Stomach (tissue), 9 donors: ENCODE results near the gene FUT1. TPM values are rescaled to one million over a fixed set of nuclear protein-coding genes. Genes with fewer than 3 reads are reported as not detected.

Experiments used
- DNase-seq, 2 donors: peaks; one replicate each; pipeline versions ENCODE4 v3.0.0 to v3.0.0-alpha.2; 2013 to 2019
- H3K27ac ChIP-seq, 5 donors: fragments of 200-600 bp in 4 of 5; sonication (generic) in 4 of 5; one replicate each; pipeline ENCODE4 v1.5.1; 2013 to 2019; ENCODE audit warnings: mild to moderate bottlenecking in 1 of 5, moderate library complexity in 1 of 5
- H3K27me3 ChIP-seq, 3 donors: fragments of 200-600 bp; sonication (generic); one replicate each; pipeline ENCODE4 v1.5.1; 2017 to 2019; ENCODE audit warnings: mixed run types in 1 of 3
- H3K36me3 ChIP-seq, 4 donors: fragments of 200-600 bp; sonication (generic); 1 replicate in 3 of 4; 2 replicates in 1 of 4; pipeline ENCODE4 v1.5.1; 2016 to 2019
- H3K4me1 ChIP-seq, 4 donors: fragments of 200-600 bp; sonication (generic); one replicate each; pipeline ENCODE4 v1.5.1; 2016 to 2019
- H3K4me3 ChIP-seq, 4 donors: fragments of 200-600 bp; sonication (generic) in 3 of 4; one replicate each; pipeline ENCODE4 v1.5.1; 2016 to 2019; ENCODE audit warnings: mild to moderate bottlenecking in 1 of 4
- H3K9me3 ChIP-seq, 4 donors: fragments of 200-600 bp; sonication (generic); one replicate each; pipeline ENCODE4 v1.5.1; 2016 to 2019
- CTCF ChIP-seq, 7 experiments: fragments of 450-650 bp in 4 of 7; fragments of 200-600 bp in 3 of 7; sonication (generic) in 3 of 7; IDR thresholded peaks; one replicate each; pipeline ENCODE4 v1.5.1; 2016 to 2019; ENCODE audit warnings: antibody characterized with exemption in 7 of 7, control low read depth in 2 of 7, mild to moderate bottlenecking in 1 of 7
- EP300 ChIP-seq: sonication (generic); formaldehyde crosslinking; IDR thresholded peaks from one replicate; pipeline ENCODE4 v1.6.1; 2017; ENCODE audit warnings: antibody characterized with exemption
- POLR2A ChIP-seq, 4 donors: fragments of 450-650 bp; IDR thresholded peaks; one replicate each; pipeline ENCODE4 v1.6.1; 2016; ENCODE audit warnings: antibody characterized with exemption in 4 of 4, control low read depth in 2 of 4, mild to moderate bottlenecking in 1 of 4, moderate library complexity in 1 of 4
- POLR2AphosphoS5 ChIP-seq, 3 donors: sonication (generic); formaldehyde crosslinking; IDR thresholded peaks; one replicate each; pipeline ENCODE4 v1.6.1; 2016; ENCODE audit warnings: antibody characterized with exemption in 3 of 3
- WGBS, 5 donors: extraction: QIAGEN DNeasy Blood & Tissue Kit in 3 of 5; methylation state at CpG; one replicate each; pipeline versions ENCODE4 v1.1.5 to v1.1.7; 2013 to 2018; 5-methylcytosine and 5-hydroxymethylcytosine counted together
- intact Hi-C: fragments of 100-400 bp; cut with DNase I; formaldehyde crosslinking; loops from one replicate; pipeline ENCODE4 v1.15.1; 2023; ENCODE audit warnings: low total_unique reads
- polyA plus RNA-seq, 3 donors: library from polyadenylated mRNA; stranded (reverse); fragments of 200-250 nt; gene quantifications; one replicate each; pipeline ENCODE4 v1.2.3, GENCODE V29; 2013
- small RNA-seq, 4 donors: library from RNA; depleted of rRNA; stranded (forward); fragments of <200 nt; gene quantifications; one replicate each; pipeline ENCODE3, GENCODE V24; 2016
- total RNA-seq, 5 donors: library from RNA; depleted of rRNA; stranded (reverse); fragments of >200 nt; gene quantifications; one replicate each; pipeline versions ENCODE4 v1.1.0 to v1.2.3, GENCODE V29; 2014 to 2016
- donor health status: healthy with polysubstance abuse.
- donor health status: Bipolar disorder and iron deficiency.
- donor health status: healthy.

Gene FUT1
- total and polyA plus RNA-seq, 8 donors: 7.0 to 54.5 (median 7.3) TPM; not detected in 1

- no peaks in the 10 kb centered on the region for H3K4me1 ChIP-seq
- WGBS, 5 donors: 38 to 84% (median 61%) methylated on average over 2 of the region's 2 CpGs
Observed at GRCh38 chr19:48705431-48705830, 47.0 kb downstream of the FUT1 start.

GRCh38 chr19:48703316-48703715, 49.1 kb downstream of the FUT1 start:
- no peaks in the 10 kb centered on the region for H3K9me3 ChIP-seq
- H3K27me3 ChIP-seq: no peaks in the 10 kb centered on the region
- H3K36me3 ChIP-seq: peaks cover 4 to 61% (median 32%) of the 10 kb centered on the region in 4 donors
- WGBS, 5 donors: 93 to 97% (median 95%) methylated on average over 15 to 23 of the region's 23 CpGs
- no peak for DNase-seq
- no peak overlapping the region for H3K27ac ChIP-seq
- TF ChIP-seq EP300 (no peak), CTCF (IDR thresholded peaks at IDR 0.05) (no peak), POLR2AphosphoS5 (IDR thresholded peaks at IDR 0.05) (no peak), POLR2A (IDR thresholded peaks at IDR 0.05) (no peak)
- H3K4me1 ChIP-seq: peaks cover 0 to 15% (median 7%) of the 10 kb centered on the region in 4 donors
- intact Hi-C loops: no loop called here
- H3K4me3 ChIP-seq: no peak overlapping the region

More at GRCh38 chr19:48705431-48705830, 47.0 kb downstream of the FUT1 start:
- Histone ChIP-seq H3K36me3 (peaks cover 4 to 60% (median 32%) of the 10 kb centered on the region in 4 donors), H3K9me3 (no peaks in the 10 kb centered on the region), H3K27ac (no peak overlapping the region), H3K27me3 (no peaks in the 10 kb centered on the region), H3K4me3 (no peak overlapping the region)
- TF ChIP-seq CTCF (IDR thresholded peaks at IDR 0.05): no peak
- no peak for TF ChIP-seq EP300
- no peak for TF ChIP-seq POLR2AphosphoS5 (IDR thresholded peaks at IDR 0.05)
- TF ChIP-seq POLR2A (IDR thresholded peaks at IDR 0.05): no peak
- intact Hi-C loops: no loop called here
- DNase-seq: no peak

- Histone ChIP-seq H3K4me1 (peaks cover 0 to 16% (median 10%) of the 10 kb centered on the region in 4 donors), H3K27ac (no peak overlapping the region), H3K36me3 (peaks cover 4 to 61% (median 32%) of the 10 kb centered on the region in 4 donors), H3K9me3 (no peaks in the 10 kb centered on the region), H3K27me3 (peaks cover 0 to under 1% (median 0%) of the 10 kb centered on the region in 3 donors), H3K4me3 (no peak overlapping the region)
- no peak for TF ChIP-seq POLR2A (IDR thresholded peaks at IDR 0.05)
- no peak for TF ChIP-seq EP300
- no peak for TF ChIP-seq CTCF (IDR thresholded peaks at IDR 0.05)
- TF ChIP-seq POLR2AphosphoS5 (IDR thresholded peaks at IDR 0.05): no peak
- intact Hi-C loops: no loop called here
- DNase-seq: no peak
- WGBS, 5 donors: 92 to 95% (median 94%) methylated on average over 13 of the region's 13 CpGs
Observed at GRCh38 chr19:48702701-48703100, 49.7 kb downstream of the FUT1 start.

GRCh38 chr19:48698046-48698445, 54.4 kb downstream of the FUT1 start:
- peaks cover 0 to 24% (median 21%) of the 10 kb centered on the region in 4 donors for H3K36me3 ChIP-seq
- H3K9me3 ChIP-seq: no peaks in the 10 kb centered on the region
- peak overlapping the region; percentile 72 to 94 (median 88) for H3K27ac ChIP-seq
- H3K4me1 ChIP-seq: peaks cover 17 to 36% (median 26%) of the 10 kb centered on the region in 4 donors
- DNase-seq: peak; percentile 84 to 87
- WGBS, 5 donors: 22 to 35% (median 28%) methylated on average over 4 of the region's 4 CpGs
- H3K27me3 ChIP-seq: peaks cover 0 to 23% (median 8%) of the 10 kb centered on the region in 3 donors
- TF ChIP-seq POLR2AphosphoS5 (IDR thresholded peaks at IDR 0.05) (peak in 2 of 3 donors; percentile 77 to 91), EP300 (no peak)
- peak overlapping the region in 3 of 4 donors; percentile 11 to 58 (median 53) for H3K4me3 ChIP-seq
- intact Hi-C loops: no loop called here

Small RNAs within 50 kb of the gene (small RNA-seq; reads per million reads assigned to genes)
- gene RNU6-317P: 0 reads per million in 4 donors

Other genes starting within 250 kb of the FUT1 start
- 10 to 100 TPM in 1 of 5 donors, 1 to 10 TPM in 1, under 1 TPM in 2, not detected in 1; 0.45 to 23.5 (median 1.1) TPM for gene LMTK3, start 240.8 kb downstream of the FUT1 start, total RNA-seq
- gene LMTK3, start 240.8 kb downstream of the FUT1 start, polyA plus RNA-seq: 1 to 10 TPM; 1.1 to 3.5 (median 2.8) TPM
- 1 to 10 TPM in 2 of 5 donors, not detected in 3; 2.6 to 3.1 TPM for gene SULT2B1, start 200.5 kb downstream of the FUT1 start, total RNA-seq
- 10 to 100 TPM in 1 of 3 donors, 1 to 10 TPM in 2; 2.0 to 46.8 (median 5.0) TPM for gene SULT2B1, start 200.5 kb downstream of the FUT1 start, polyA plus RNA-seq
- gene SPACA4, start 145.9 kb downstream of the FUT1 start, total RNA-seq: not detected
- gene SPACA4, start 145.9 kb downstream of the FUT1 start, polyA plus RNA-seq: not detected
- 100 to 1,000 TPM in 2 of 5 donors, 10 to 100 TPM in 3; 17.5 to 275 (median 56.0) TPM for gene FAM83E, start 137.6 kb downstream of the FUT1 start, total RNA-seq
- gene FAM83E, start 137.6 kb downstream of the FUT1 start, polyA plus RNA-seq: 10 to 100 TPM; 13.3 to 62.5 (median 15.4) TPM
- 1,000 to 10,000 TPM; 1,272 to 3,316 (median 1,768) TPM for gene RPL18, start 133.5 kb downstream of the FUT1 start, total RNA-seq
- 1,000 to 10,000 TPM; 2,771 to 3,739 (median 3,620) TPM for gene RPL18, start 133.5 kb downstream of the FUT1 start, polyA plus RNA-seq
- 100 to 1,000 TPM in 1 of 5 donors, 10 to 100 TPM in 4; 10.6 to 156 (median 19.2) TPM for gene SPHK2, start 133.1 kb downstream of the FUT1 start, total RNA-seq
- 10 to 100 TPM in 2 of 3 donors, 1 to 10 TPM in 1; 9.4 to 20.5 (median 19.9) TPM for gene SPHK2, start 133.1 kb downstream of the FUT1 start, polyA plus RNA-seq
- gene DBP, start 115.3 kb downstream of the FUT1 start, total RNA-seq: 10 to 100 TPM in 1 of 5 donors, 1 to 10 TPM in 3, not detected in 1; 7.2 to 21.7 (median 9.7) TPM
- 10 to 100 TPM in 1 of 3 donors, 1 to 10 TPM in 2; 4.2 to 29.0 (median 9.2) TPM for gene DBP, start 115.3 kb downstream of the FUT1 start, polyA plus RNA-seq
- 10 to 100 TPM in 2 of 5 donors, 1 to 10 TPM in 2, not detected in 1; 1.8 to 33.0 (median 18.1) TPM for gene CA11, start 106.5 kb downstream of the FUT1 start, total RNA-seq
- gene CA11, start 106.5 kb downstream of the FUT1 start, polyA plus RNA-seq: 10 to 100 TPM; 15.7 to 17.7 (median 15.8) TPM
- gene NTN5, start 79.6 kb downstream of the FUT1 start, total RNA-seq: not detected
- 1 to 10 TPM in 1 of 3 donors, not detected in 2; 1.3 TPM for gene NTN5, start 79.6 kb downstream of the FUT1 start, polyA plus RNA-seq
- 10 to 100 TPM; 23.2 to 42.0 (median 33.2) TPM for gene FUT2, start 56.7 kb downstream of the FUT1 start, total RNA-seq
- 10 to 100 TPM; 22.7 to 76.8 (median 25.8) TPM for gene FUT2, start 56.7 kb downstream of the FUT1 start, polyA plus RNA-seq
- gene MAMSTR, start 32.9 kb downstream of the FUT1 start, total RNA-seq: 1 to 10 TPM in 1 of 5 donors, under 1 TPM in 1, not detected in 3; 0.55 to 3.6 TPM
- gene MAMSTR, start 32.9 kb downstream of the FUT1 start, polyA plus RNA-seq: 1 to 10 TPM in 2 of 3 donors, under 1 TPM in 1; 0.46 to 1.5 (median 1.5) TPM
- 10 to 100 TPM in 1 of 5 donors, 1 to 10 TPM in 4; 4.7 to 26.8 (median 8.8) TPM for gene RASIP1, start 12.0 kb downstream of the FUT1 start, total RNA-seq
- gene RASIP1, start 12.0 kb downstream of the FUT1 start, polyA plus RNA-seq: 10 to 100 TPM; 11.1 to 44.9 (median 29.3) TPM
- gene IZUMO1, start 5.7 kb downstream of the FUT1 start, total RNA-seq: 10 to 100 TPM in 2 of 5 donors, under 1 TPM in 1, not detected in 2; 0.73 to 14.3 (median 10.7) TPM
- 1 to 10 TPM in 1 of 3 donors, under 1 TPM in 1, not detected in 1; 0.62 to 4.0 TPM for gene IZUMO1, start 5.7 kb downstream of the FUT1 start, polyA plus RNA-seq
- gene FGF21, start 2.9 kb upstream of the FUT1 start, total RNA-seq: not detected
- gene FGF21, start 2.9 kb upstream of the FUT1 start, polyA plus RNA-seq: not detected
- 100 to 1,000 TPM in 1 of 5 donors, 10 to 100 TPM in 4; 22.0 to 320 (median 23.9) TPM for gene BCAT2, start 58.4 kb upstream of the FUT1 start, total RNA-seq
- gene BCAT2, start 58.4 kb upstream of the FUT1 start, polyA plus RNA-seq: 10 to 100 TPM; 65.8 to 74.5 (median 68.5) TPM
- 10 to 100 TPM in 2 of 5 donors, 1 to 10 TPM in 2, not detected in 1; 2.8 to 41.4 (median 17.3) TPM for gene HSD17B14, start 83.8 kb upstream of the FUT1 start, total RNA-seq
- 1 to 10 TPM; 5.4 to 9.8 (median 9.4) TPM for gene HSD17B14, start 83.8 kb upstream of the FUT1 start, polyA plus RNA-seq
- gene PLEKHA4, start 116.0 kb upstream of the FUT1 start, total RNA-seq: 10 to 100 TPM in 2 of 5 donors, 1 to 10 TPM in 3; 1.7 to 35.6 (median 4.8) TPM
- gene PLEKHA4, start 116.0 kb upstream of the FUT1 start, polyA plus RNA-seq: 10 to 100 TPM; 30.1 to 85.0 (median 75.3) TPM
- gene PPP1R15A, start 119.8 kb upstream of the FUT1 start, total RNA-seq: 100 to 1,000 TPM in 1 of 5 donors, 10 to 100 TPM in 4; 14.6 to 107 (median 35.1) TPM
- gene PPP1R15A, start 119.8 kb upstream of the FUT1 start, polyA plus RNA-seq: 10 to 100 TPM; 34.6 to 59.8 (median 37.1) TPM
- 1 to 10 TPM in 2 of 5 donors, not detected in 3; 1.2 to 1.3 TPM for gene TULP2, start 146.1 kb upstream of the FUT1 start, total RNA-seq
- gene TULP2, start 146.1 kb upstream of the FUT1 start, polyA plus RNA-seq: not detected
- gene NUCB1, start 147.7 kb upstream of the FUT1 start, total RNA-seq: 100 to 1,000 TPM; 117 to 503 (median 135) TPM
- gene NUCB1, start 147.7 kb upstream of the FUT1 start, polyA plus RNA-seq: 100 to 1,000 TPM in 1 of 3 donors, 10 to 100 TPM in 2; 68.9 to 118 (median 91.5) TPM
- under 1 TPM in 1 of 5 donors, not detected in 4; 0.89 TPM for gene DHDH, start 181.1 kb upstream of the FUT1 start, total RNA-seq
- gene DHDH, start 181.1 kb upstream of the FUT1 start, polyA plus RNA-seq: 1 to 10 TPM in 1 of 3 donors, under 1 TPM in 1, not detected in 1; 0.93 to 1.2 TPM
- gene BAX, start 202.2 kb upstream of the FUT1 start, total RNA-seq: 100 to 1,000 TPM in 1 of 5 donors, 10 to 100 TPM in 4; 12.1 to 121 (median 20.2) TPM
- gene BAX, start 202.2 kb upstream of the FUT1 start, polyA plus RNA-seq: 10 to 100 TPM; 61.6 to 85.3 (median 77.6) TPM
- 1,000 to 10,000 TPM; 1,292 to 4,272 (median 3,457) TPM for gene FTL, start 212.7 kb upstream of the FUT1 start, total RNA-seq
- gene FTL, start 212.7 kb upstream of the FUT1 start, polyA plus RNA-seq: 1,000 to 10,000 TPM; 3,915 to 8,824 (median 7,571) TPM
- gene GYS1, start 240.7 kb upstream of the FUT1 start, total RNA-seq: 10 to 100 TPM; 13.0 to 63.6 (median 46.4) TPM
- gene GYS1, start 240.7 kb upstream of the FUT1 start, polyA plus RNA-seq: 10 to 100 TPM; 13.0 to 25.5 (median 15.5) TPM
- 10 to 100 TPM in 4 of 5 donors, under 1 TPM in 1; 0.58 to 96.0 (median 59.1) TPM for gene RUVBL2, start 241.2 kb upstream of the FUT1 start, total RNA-seq
- gene RUVBL2, start 241.2 kb upstream of the FUT1 start, polyA plus RNA-seq: 10 to 100 TPM; 55.3 to 69.2 (median 63.3) TPM